ENCODE data around the gene C3orf52. TPM values are rescaled to one million over a fixed set of nuclear protein-coding genes. Genes with fewer than 3 reads are reported as not detected.

The C3orf52 gene
- polyA plus RNA-seq, 1 donor from 2014 or later: 0.21 TPM

- Histone ChIP-seq H3K4me2 (ENCODE audit: low read length) (no peak overlapping the region), H3K9ac (ENCODE audit: low read length) (no peak overlapping the region), H4K20me1 (ENCODE audit: insufficient read depth) (no peaks in the 10 kb centered on the region), H3K36me3 (ENCODE audit: insufficient read depth, low read length) (no peaks in the 10 kb centered on the region), H3K79me2 (replicated peaks; ENCODE audit: insufficient read depth, low read length) (no peaks in the 10 kb centered on the region), H3F3A (ENCODE audit: insufficient read depth, low read length, poor library complexity, severe bottlenecking) (no peaks in the 10 kb centered on the region), H2AFZ (ENCODE audit: low read depth, low read length) (no peak overlapping the region), H3K27me3 (ENCODE audit: insufficient read depth, low read depth, low read length) (no peaks in the 10 kb centered on the region), H3K27ac (ENCODE audit: low read length) (no peak overlapping the region), H3K9me3 (ENCODE audit: low read length) (no peaks in the 10 kb centered on the region), H3K4me3 (ENCODE audit: low read length) (no peak overlapping the region), H3K9me2 (ENCODE audit: insufficient read depth, low read length) (no peaks in the 10 kb centered on the region)
- TF ChIP-seq TAF1 (IDR thresholded peaks at IDR 0.05; ENCODE audit: low read depth) (no peak), RAD21 (conservative IDR thresholded peaks at IDR 0.05) (no peak), CTCF (IDR thresholded peaks at IDR 0.05; ENCODE audit: poor library complexity, severe bottlenecking) (no peak), EZH2 (IDR thresholded peaks at IDR 0.05; ENCODE audit: borderline replicate concordance, insufficient read depth, low read length, poor library complexity, severe bottlenecking) (no peak), SMC3 (conservative IDR thresholded peaks at IDR 0.05; ENCODE audit: poor library complexity) (no peak), EP300 (conservative IDR thresholded peaks at IDR 0.05; ENCODE audit: poor library complexity, severe bottlenecking) (no peak), POLR2AphosphoS5 (IDR thresholded peaks at IDR 0.05) (no peak), REST (IDR thresholded peaks at IDR 0.05; ENCODE audit: borderline replicate concordance) (no peak), MXI1 (conservative IDR thresholded peaks at IDR 0.05; ENCODE audit: poor library complexity, severe bottlenecking) (no peak)
Observed at GRCh38 chr3:112115806-112116383, 29.7 kb downstream of the C3orf52 start.

GRCh38 chr3:112116748-112117186, 30.6 kb downstream of the C3orf52 start:
- Histone ChIP-seq H3K27ac (ENCODE audit: low read length) (no peak overlapping the region), H3K27me3 (ENCODE audit: insufficient read depth, low read depth, low read length) (no peaks in the 10 kb centered on the region), H3K9ac (ENCODE audit: low read length) (no peak overlapping the region)

More at GRCh38 chr3:112116748-112117186, 30.6 kb downstream of the C3orf52 start:
- no peak overlapping the region for H2AFZ ChIP-seq (ENCODE audit: low read depth, low read length)
- no peaks in the 10 kb centered on the region for H3K9me2 ChIP-seq (ENCODE audit: insufficient read depth, low read length)
- H3K4me2 ChIP-seq (ENCODE audit: low read length): no peak overlapping the region
- no peaks in the 10 kb centered on the region for H4K20me1 ChIP-seq (ENCODE audit: insufficient read depth)
- no peaks in the 10 kb centered on the region for H3K36me3 ChIP-seq (ENCODE audit: insufficient read depth, low read length)
- no peaks in the 10 kb centered on the region for H3K9me3 ChIP-seq (ENCODE audit: low read length)
- H3K79me2 ChIP-seq (replicated peaks; ENCODE audit: insufficient read depth, low read length): no peaks in the 10 kb centered on the region
- TF ChIP-seq EP300 (conservative IDR thresholded peaks at IDR 0.05; ENCODE audit: poor library complexity, severe bottlenecking) (no peak), EZH2 (IDR thresholded peaks at IDR 0.05; ENCODE audit: borderline replicate concordance, insufficient read depth, low read length, poor library complexity, severe bottlenecking) (no peak), MXI1 (conservative IDR thresholded peaks at IDR 0.05; ENCODE audit: poor library complexity, severe bottlenecking) (no peak), TAF1 (IDR thresholded peaks at IDR 0.05; ENCODE audit: low read depth) (no peak), POLR2AphosphoS5 (IDR thresholded peaks at IDR 0.05) (no peak), REST (IDR thresholded peaks at IDR 0.05; ENCODE audit: borderline replicate concordance) (no peak), RAD21 (conservative IDR thresholded peaks at IDR 0.05) (no peak), CTCF (IDR thresholded peaks at IDR 0.05; ENCODE audit: poor library complexity, severe bottlenecking) (no peak), SMC3 (conservative IDR thresholded peaks at IDR 0.05; ENCODE audit: poor library complexity) (no peak)
- H3K4me3 ChIP-seq (ENCODE audit: low read length): no peak overlapping the region
- H3F3A ChIP-seq (ENCODE audit: insufficient read depth, low read length, poor library complexity, severe bottlenecking): no peaks in the 10 kb centered on the region
